ENCODE data around the gene NOC2L.

Gene NOC2L

DNA sequence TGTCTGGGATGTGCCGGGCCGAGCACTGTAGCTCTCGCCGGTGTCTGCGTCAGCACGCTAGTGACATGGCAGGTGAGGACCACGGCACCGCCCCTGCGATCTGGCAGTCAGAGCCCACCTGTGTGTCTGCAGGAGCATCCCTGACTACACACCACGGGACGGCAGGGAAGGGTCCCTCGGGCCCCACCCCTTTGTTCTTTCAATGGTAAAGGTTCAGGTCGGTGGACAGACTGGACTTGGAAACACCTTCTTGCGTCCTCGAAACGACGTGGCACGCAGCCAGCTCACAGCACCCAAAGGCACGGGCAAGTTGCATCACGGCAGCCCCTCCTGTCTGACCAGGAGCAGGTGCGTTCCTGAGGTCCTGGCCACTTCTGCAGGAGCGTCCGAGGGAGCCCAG lies 39.0 kb downstream of the NOC2L start:
- H3K27ac ChIP-seq (ENCODE audit: low read length), result no peak overlapping the region

DNA sequence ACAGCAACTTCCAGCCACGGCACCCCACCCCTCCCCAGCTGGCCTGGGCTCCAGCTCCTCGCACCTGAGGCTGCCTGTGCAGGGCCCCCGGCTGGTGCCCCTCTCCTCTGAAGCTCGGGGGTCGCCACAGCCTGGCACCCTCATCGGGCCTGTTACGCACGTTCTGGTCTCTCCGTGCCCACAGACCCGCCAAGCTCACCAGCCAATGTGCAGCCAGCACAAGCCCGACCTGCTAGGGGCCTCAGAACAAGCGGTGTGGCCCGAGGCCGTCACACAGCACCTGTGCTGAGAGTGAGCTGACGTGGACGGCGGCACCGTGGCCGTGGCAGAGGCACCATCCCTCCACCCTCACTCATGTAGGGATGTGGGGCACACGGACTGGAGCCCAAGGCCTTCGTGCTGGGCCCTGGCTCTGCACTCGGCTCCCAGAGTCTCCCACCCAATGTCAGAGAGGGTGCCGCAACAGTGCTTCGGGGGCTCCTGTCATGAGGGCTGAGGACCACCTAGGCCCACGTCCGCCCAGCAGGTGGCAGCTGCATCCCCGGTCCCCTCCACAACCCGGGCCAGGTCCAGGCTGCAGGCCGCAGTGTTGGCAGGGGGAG lies 39.7 kb downstream of the NOC2L start:
- Histone ChIP-seq H3K4me1 (ENCODE audit: low read length) (no peaks in the 10 kb centered on the region; the same call in 1 of the 2 replicates), H3K27ac (ENCODE audit: low read length) (no peak overlapping the region), H3F3A (ENCODE audit: insufficient read depth, low read length) (no peaks in the 10 kb centered on the region), H3K9me3 (replicated peaks; ENCODE audit: insufficient read depth, low read length) (no peaks in the 10 kb centered on the region), H3K4me2 (ENCODE audit: low read depth, low read length) (no peak overlapping the region), H3K9me2 (replicated peaks; ENCODE audit: insufficient read depth, low read length) (no peaks in the 10 kb centered on the region), H3K27me3 (replicated peaks; ENCODE audit: insufficient read depth, low read length) (peaks cover 92% of the 10 kb centered on the region), H3K79me2 (ENCODE audit: low read length) (no peaks in the 10 kb centered on the region), H2AFZ (ENCODE audit: low read length) (no peak overlapping the region), H3K4me3 (ENCODE audit: low read length) (no peak overlapping the region), H3K36me3 (replicated peaks; ENCODE audit: insufficient read depth, low read length) (no peaks in the 10 kb centered on the region), H3K9ac (ENCODE audit: low read length) (no peak overlapping the region), H4K20me1 (ENCODE audit: insufficient read depth, low read length) (no peaks in the 10 kb centered on the region)
- DNase-seq, result no peak
- TF ChIP-seq, protein P1, sequence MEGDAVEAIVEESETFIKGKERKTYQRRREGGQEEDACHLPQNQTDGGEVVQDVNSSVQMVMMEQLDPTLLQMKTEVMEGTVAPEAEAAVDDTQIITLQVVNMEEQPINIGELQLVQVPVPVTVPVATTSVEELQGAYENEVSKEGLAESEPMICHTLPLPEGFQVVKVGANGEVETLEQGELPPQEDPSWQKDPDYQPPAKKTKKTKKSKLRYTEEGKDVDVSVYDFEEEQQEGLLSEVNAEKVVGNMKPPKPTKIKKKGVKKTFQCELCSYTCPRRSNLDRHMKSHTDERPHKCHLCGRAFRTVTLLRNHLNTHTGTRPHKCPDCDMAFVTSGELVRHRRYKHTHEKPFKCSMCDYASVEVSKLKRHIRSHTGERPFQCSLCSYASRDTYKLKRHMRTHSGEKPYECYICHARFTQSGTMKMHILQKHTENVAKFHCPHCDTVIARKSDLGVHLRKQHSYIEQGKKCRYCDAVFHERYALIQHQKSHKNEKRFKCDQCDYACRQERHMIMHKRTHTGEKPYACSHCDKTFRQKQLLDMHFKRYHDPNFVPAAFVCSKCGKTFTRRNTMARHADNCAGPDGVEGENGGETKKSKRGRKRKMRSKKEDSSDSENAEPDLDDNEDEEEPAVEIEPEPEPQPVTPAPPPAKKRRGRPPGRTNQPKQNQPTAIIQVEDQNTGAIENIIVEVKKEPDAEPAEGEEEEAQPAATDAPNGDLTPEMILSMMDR (IDR thresholded peaks at IDR 0.05; ENCODE audit: low read length), result no peak
- no peak for TF ChIP-seq EZH2phosphoT487 (IDR thresholded peaks at IDR 0.05; ENCODE audit: low read length)
- no peak for TF ChIP-seq EZH2 (optimal IDR thresholded peaks at IDR 0.05; ENCODE audit: low read depth, low read length)

More for the DNA sequence above, 39.0 kb downstream of the NOC2L start:
- Histone ChIP-seq H3K4me3 (ENCODE audit: low read length) (no peak overlapping the region), H4K20me1 (ENCODE audit: insufficient read depth, low read length) (no peaks in the 10 kb centered on the region), H3K4me1 (ENCODE audit: low read length) (no peaks in the 10 kb centered on the region; the same call in 1 of the 2 replicates), H3K9me2 (replicated peaks; ENCODE audit: insufficient read depth, low read length) (no peaks in the 10 kb centered on the region), H3K9me3 (replicated peaks; ENCODE audit: insufficient read depth, low read length) (no peaks in the 10 kb centered on the region), H3K9ac (ENCODE audit: low read length) (no peak overlapping the region), H3K79me2 (ENCODE audit: low read length) (no peaks in the 10 kb centered on the region), H3K36me3 (replicated peaks; ENCODE audit: insufficient read depth, low read length) (no peaks in the 10 kb centered on the region), H3K4me2 (ENCODE audit: low read depth, low read length) (no peak overlapping the region), H2AFZ (ENCODE audit: low read length) (no peak overlapping the region), H3F3A (ENCODE audit: insufficient read depth, low read length) (no peaks in the 10 kb centered on the region), H3K27me3 (replicated peaks; ENCODE audit: insufficient read depth, low read length) (peaks cover 92% of the 10 kb centered on the region)
- no peak for DNase-seq
- TF ChIP-seq EZH2phosphoT487 (IDR thresholded peaks at IDR 0.05; ENCODE audit: low read length), result no peak

DNA sequence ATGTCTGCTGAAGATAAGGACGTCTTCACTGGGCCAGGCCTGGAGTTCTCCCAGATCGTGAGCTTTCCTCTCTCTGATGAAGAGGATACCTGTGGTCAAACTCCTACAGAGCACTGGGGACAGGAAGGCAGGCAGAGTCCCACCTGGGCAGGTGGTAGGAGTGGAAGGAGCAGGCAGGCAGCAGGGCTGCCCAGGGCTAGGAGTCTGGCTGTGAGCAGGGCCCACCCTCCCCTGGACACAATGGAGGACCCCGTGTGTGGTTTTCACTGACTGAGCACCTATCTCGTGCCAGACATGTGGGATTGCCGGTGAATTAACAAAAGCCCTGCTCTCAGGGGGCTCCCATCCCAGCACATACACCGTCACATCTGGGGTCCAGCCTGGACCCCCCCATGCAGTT lies 40.2 kb downstream of the NOC2L start:
- H3K36me3 ChIP-seq (replicated peaks; ENCODE audit: insufficient read depth, low read length), result no peaks in the 10 kb centered on the region
- H3K4me3 ChIP-seq (ENCODE audit: low read length), result no peak overlapping the region
- H3F3A ChIP-seq (ENCODE audit: insufficient read depth, low read length), result no peaks in the 10 kb centered on the region
- no peak overlapping the region for H3K27ac ChIP-seq (ENCODE audit: low read length)
- TF ChIP-seq, protein P1 (IDR thresholded peaks at IDR 0.05; ENCODE audit: low read length), result no peak
- no peak for TF ChIP-seq EZH2 (optimal IDR thresholded peaks at IDR 0.05; ENCODE audit: low read depth, low read length)
- no peak for TF ChIP-seq EZH2phosphoT487 (IDR thresholded peaks at IDR 0.05; ENCODE audit: low read length)
- H4K20me1 ChIP-seq (ENCODE audit: insufficient read depth, low read length), result no peaks in the 10 kb centered on the region
- no peaks in the 10 kb centered on the region for H3K9me3 ChIP-seq (replicated peaks; ENCODE audit: insufficient read depth, low read length)
- no peak overlapping the region for H3K9ac ChIP-seq (ENCODE audit: low read length)
- H3K4me1 ChIP-seq (ENCODE audit: low read length), result no peaks in the 10 kb centered on the region; the same call in 1 of the 2 replicates
- no peaks in the 10 kb centered on the region for H3K79me2 ChIP-seq (ENCODE audit: low read length)
- no peak overlapping the region for H2AFZ ChIP-seq (ENCODE audit: low read length)
- DNase-seq, result no peak
- no peaks in the 10 kb centered on the region for H3K9me2 ChIP-seq (replicated peaks; ENCODE audit: insufficient read depth, low read length)
- no peak overlapping the region for H3K4me2 ChIP-seq (ENCODE audit: low read depth, low read length)
- H3K27me3 ChIP-seq (replicated peaks; ENCODE audit: insufficient read depth, low read length), result peaks cover 98% of the 10 kb centered on the region

DNA sequence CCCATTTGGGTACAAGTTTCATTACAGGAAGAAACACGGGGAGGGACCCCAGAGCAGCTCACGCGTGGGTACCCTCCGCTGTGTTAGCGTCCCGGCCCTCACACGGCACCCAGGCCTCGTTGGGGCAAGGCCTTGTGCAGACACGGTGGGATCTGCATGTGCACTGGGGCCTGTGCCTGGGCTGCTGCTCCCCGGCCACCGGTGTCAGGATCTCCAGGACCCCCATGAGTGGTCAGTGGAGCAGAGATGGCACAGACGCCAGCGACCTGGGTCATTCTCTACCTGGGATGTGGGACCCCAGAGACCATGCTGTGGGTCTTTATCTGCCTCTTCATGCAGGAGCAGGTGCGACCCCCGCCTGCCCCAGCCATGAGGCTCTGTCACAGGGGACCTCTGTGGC lies 40.7 kb downstream of the NOC2L start:
- H3F3A ChIP-seq (ENCODE audit: insufficient read depth, low read length), result no peaks in the 10 kb centered on the region
- no peaks in the 10 kb centered on the region for H3K36me3 ChIP-seq (replicated peaks; ENCODE audit: insufficient read depth, low read length)
- H3K4me2 ChIP-seq (ENCODE audit: low read depth, low read length), result no peak overlapping the region
- H3K27me3 ChIP-seq (replicated peaks; ENCODE audit: insufficient read depth, low read length), result peaks cover 100% of the 10 kb centered on the region
- no peaks in the 10 kb centered on the region; the same call in 1 of the 2 replicates for H3K4me1 ChIP-seq (ENCODE audit: low read length)
- H3K9me2 ChIP-seq (replicated peaks; ENCODE audit: insufficient read depth, low read length), result no peaks in the 10 kb centered on the region
- no peaks in the 10 kb centered on the region for H3K79me2 ChIP-seq (ENCODE audit: low read length)
- H3K27ac ChIP-seq (ENCODE audit: low read length), result no peak overlapping the region
- H4K20me1 ChIP-seq (ENCODE audit: insufficient read depth, low read length), result no peaks in the 10 kb centered on the region
- H3K4me3 ChIP-seq (ENCODE audit: low read length), result no peak overlapping the region
- H3K9me3 ChIP-seq (replicated peaks; ENCODE audit: insufficient read depth, low read length), result no peaks in the 10 kb centered on the region
- H2AFZ ChIP-seq (ENCODE audit: low read length), result no peak overlapping the region
- TF ChIP-seq, protein P1 (IDR thresholded peaks at IDR 0.05; ENCODE audit: low read length), result no peak
- TF ChIP-seq EZH2 (optimal IDR thresholded peaks at IDR 0.05; ENCODE audit: low read depth, low read length) (no peak), EZH2phosphoT487 (IDR thresholded peaks at IDR 0.05; ENCODE audit: low read length) (no peak)
- no peak for DNase-seq
- no peak overlapping the region for H3K9ac ChIP-seq (ENCODE audit: low read length)
